K562 (cell line): Measurements from ENCODE around the gene B4GALT1. TPM values are rescaled to one million over a fixed set of nuclear protein-coding genes. Genes with fewer than 3 reads are reported as not detected.

Source experiments
- BACH1 ChIP-seq: fragments of 200-800 bp; sonication (Bioruptor generic); IDR thresholded peaks from 2 replicates; pipeline ENCODE4 v1.6.1; 2016; ENCODE audit warnings: missing genetic modification characterization, missing compliant biosample characterization
- COPS2 ChIP-seq: fragments of 450-650 bp; conservative IDR thresholded peaks from 2 replicates; pipeline ENCODE4 v1.6.1; 2016; ENCODE audit warnings: mild to moderate bottlenecking, moderate library complexity
- ESRRB ChIP-seq: fragments of 250-450 bp; sonication (Bioruptor Pico); IDR thresholded peaks from 2 replicates; pipeline ENCODE4 v1.5.0; 2020; ENCODE audit warnings: mild to moderate bottlenecking, moderate library complexity, borderline replicate concordance
- FOXK2 ChIP-seq, 2 experiments: fragments of 450-650 bp; IDR thresholded peaks in 1 of 2; conservative IDR thresholded peaks in 1 of 2; 2 replicates each; pipeline ENCODE4 v1.6.1; 2016; ENCODE audit warnings: low read depth in 2 of 2, mild to moderate bottlenecking in 1 of 2
- MAFF ChIP-seq: IDR thresholded peaks from 2 replicates; pipeline ENCODE4 v1.6.1; 2012; ENCODE audit warnings: low read length, improper control_type of control experiment
- NCOA2 ChIP-seq, 2 experiments: fragments of 450-650 bp; IDR thresholded peaks; 2 replicates each; pipeline ENCODE4 v1.6.1; 2018; ENCODE audit warnings: mild to moderate bottlenecking in 2 of 2, moderate library complexity in 1 of 2; ENCODE audit not compliant: partially characterized antibody in 2 of 2
- NEUROD1 ChIP-seq: fragments of 150-350 bp; IDR thresholded peaks from 2 replicates; pipeline ENCODE4 v1.6.1; 2014; ENCODE audit warnings: borderline replicate concordance, low read length, low read depth; ENCODE audit not compliant: partially characterized antibody
- PKNOX1 ChIP-seq: fragments of 450-650 bp; IDR thresholded peaks from 2 replicates; pipeline ENCODE4 v1.6.1; 2016
- PRPF4 ChIP-seq: fragments of 200-400 bp; formaldehyde crosslinking; IDR thresholded peaks from one replicate; pipeline ENCODE4 v1.6.1; 2017; ENCODE audit warnings: low read length, low read depth, mild to moderate bottlenecking; ENCODE audit not compliant: insufficient read depth, poor library complexity, severe bottlenecking
- RERE ChIP-seq: sonication (generic); formaldehyde crosslinking; IDR thresholded peaks from 2 replicates; pipeline ENCODE4 v1.8.0; 2023; ENCODE audit warnings: missing genetic modification reagents, mild to moderate bottlenecking, borderline replicate concordance
- SIX5 ChIP-seq, 2 experiments: IDR thresholded peaks; 2 replicates each; pipeline ENCODE4 v1.6.1; 2011; ENCODE audit warnings: low read length in 2 of 2, borderline replicate concordance in 1 of 2, low read depth in 1 of 2, mild to moderate bottlenecking in 1 of 2, moderate library complexity in 1 of 2; ENCODE audit not compliant: insufficient read depth in 1 of 2
- YBX1 ChIP-seq: fragments of 450-650 bp; IDR thresholded peaks from 2 replicates; pipeline ENCODE4 v1.7.1; 2016; ENCODE audit warnings: mild to moderate bottlenecking
- ZNF174 ChIP-seq: fragments of 250-450 bp; sonication (Bioruptor Pico); IDR thresholded peaks from 2 replicates; pipeline ENCODE4 v1.4.0; 2020; ENCODE audit warnings: mild to moderate bottlenecking
- polyA plus RNA-seq, 8 experiments: library from polyadenylated mRNA; depleted of rRNA in 4 of 8; stranded (reverse) in 5 of 8; unstranded in 3 of 8; fragments of >200 nt; fragmentation: Nextera tagmentation in 2 of 8; fragmentation: Illumina TruSeq in 1 of 8; extraction: Ambion mirVana in 2 of 8; extraction: Trizol in 1 of 8; gene quantifications; 2 replicates each; pipeline versions ENCODE4 v1.2.1 to v1.2.3, GENCODE V29; 2011 to 2014; ENCODE audit warnings: inconsistent platforms in 1 of 8, missing spikeins in 1 of 8
- total RNA-seq, 7 experiments: library from RNA; depleted of rRNA in 6 of 7; stranded (reverse); fragments of >200 nt in 6 of 7; fragmentation: Illumina TruSeq in 2 of 7; extraction: Trizol in 2 of 7; gene quantifications; 2 replicates each; pipeline versions ENCODE4 v1.2.1 to v1.2.3, GENCODE V29; 2011 to 2021; ENCODE audit warnings: low replicate concordance in 1 of 7
- TF ChIP-seq, protein P1 (sequence below): sonication (generic); formaldehyde crosslinking; IDR thresholded peaks from 2 replicates; pipeline ENCODE4 v1.8.1; 2022; ENCODE audit warnings: missing genetic modification reagents
- TF ChIP-seq, protein P2 (sequence below): fragments of 250-450 bp; sonication (Bioruptor Pico); IDR thresholded peaks from 2 replicates; pipeline ENCODE4 v1.5.1; 2021; ENCODE audit warnings: mild to moderate bottlenecking

B4GALT1 gene
- total and polyA plus RNA-seq, 9 of the 15 experiments (the other 6 are each of a cell fraction or from before 2014, with no cell fraction given): 4.1 to 26.8 (median 7.1) TPM

GRCh38 chr9:33172256-33173238 lies 5.4 kb upstream of the B4GALT1 start (continued):
- no peak for TF ChIP-seq ZNF174 (CRISPR knock-in tag)
- TF ChIP-seq, protein P1, sequence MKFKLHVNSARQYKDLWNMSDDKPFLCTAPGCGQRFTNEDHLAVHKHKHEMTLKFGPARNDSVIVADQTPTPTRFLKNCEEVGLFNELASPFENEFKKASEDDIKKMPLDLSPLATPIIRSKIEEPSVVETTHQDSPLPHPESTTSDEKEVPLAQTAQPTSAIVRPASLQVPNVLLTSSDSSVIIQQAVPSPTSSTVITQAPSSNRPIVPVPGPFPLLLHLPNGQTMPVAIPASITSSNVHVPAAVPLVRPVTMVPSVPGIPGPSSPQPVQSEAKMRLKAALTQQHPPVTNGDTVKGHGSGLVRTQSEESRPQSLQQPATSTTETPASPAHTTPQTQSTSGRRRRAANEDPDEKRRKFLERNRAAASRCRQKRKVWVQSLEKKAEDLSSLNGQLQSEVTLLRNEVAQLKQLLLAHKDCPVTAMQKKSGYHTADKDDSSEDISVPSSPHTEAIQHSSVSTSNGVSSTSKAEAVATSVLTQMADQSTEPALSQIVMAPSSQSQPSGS (CRISPR knock-in tag): no peak
- TF ChIP-seq ESRRB (CRISPR knock-in tag): no peak
- TF ChIP-seq NEUROD1: no peak
- TF ChIP-seq RERE (CRISPR knock-in tag): no peak
- TF ChIP-seq PKNOX1: no peak
- TF ChIP-seq, protein P2, sequence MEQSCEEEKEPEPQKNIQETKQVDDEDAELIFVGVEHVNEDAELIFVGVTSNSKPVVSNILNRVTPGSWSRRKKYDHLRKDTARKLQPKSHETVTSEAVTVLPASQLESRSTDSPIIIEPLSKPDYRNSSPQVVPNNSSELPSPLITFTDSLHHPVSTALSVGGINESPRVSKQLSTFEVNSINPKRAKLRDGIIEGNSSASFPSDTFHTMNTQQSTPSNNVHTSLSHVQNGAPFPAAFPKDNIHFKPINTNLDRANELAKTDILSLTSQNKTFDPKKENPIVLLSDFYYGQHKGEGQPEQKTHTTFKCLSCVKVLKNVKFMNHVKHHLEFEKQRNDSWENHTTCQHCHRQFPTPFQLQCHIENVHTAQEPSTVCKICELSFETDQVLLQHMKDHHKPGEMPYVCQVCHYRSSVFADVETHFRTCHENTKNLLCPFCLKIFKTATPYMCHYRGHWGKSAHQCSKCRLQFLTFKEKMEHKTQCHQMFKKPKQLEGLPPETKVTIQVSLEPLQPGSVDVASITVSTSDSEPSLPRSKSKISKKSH (CRISPR knock-in tag): no peak
- no peak for TF ChIP-seq FOXK2 (conservative IDR thresholded peaks at IDR 0.05 in 1 of 2, IDR thresholded peaks at IDR 0.05 in 1 of 2; ENCODE audit: low read depth in 2 of 2)
- no peak for TF ChIP-seq SIX5 (IDR thresholded peaks at IDR 0.05; ENCODE audit: borderline replicate concordance in 1 of 2, insufficient read depth in 1 of 2, low read depth in 1 of 2, low read length in 2 of 2)
- no peak for TF ChIP-seq NCOA2 (IDR thresholded peaks at IDR 0.05; ENCODE audit: partially characterized antibody in 2 of 2)
- no peak for TF ChIP-seq YBX1
- TF ChIP-seq COPS2: no peak
- TF ChIP-seq MAFF: peak; percentile 44; the same call in 1 of the 2 replicates
- no peak for TF ChIP-seq BACH1
- TF ChIP-seq PRPF4: no peak
